Panc1 (cell line): ENCODE data around the gene VKORC1L1. TPM values are rescaled to one million over a fixed set of nuclear protein-coding genes. Genes with fewer than 3 reads are reported as not detected.

Source experiments
- ATAC-seq: fragments of 200-7000 bp; cut with Tn5 transposase; 2 replicates; pipeline ENCODE4 v1.9.1; 2020; ENCODE audit warnings: mild to moderate bottlenecking, moderate library complexity
- BruUV-seq: library from RNA; stranded (reverse); fragments of 400-500 nt; replicated peaks from 2 replicates; lab custom pipeline; 2021; lab: Mats Ljungman, UMichigan
- CTCF ChIA-PET: fragments of 300-600 bp; sonication (Branson Sonifier 250); formaldehyde crosslinking; loops from one replicate; lab custom pipeline; 2022; ENCODE audit warnings: antibody characterized with exemption; lab: Charles Lee
- POLR2A ChIA-PET: fragments of 300-600 bp; sonication (Branson Sonifier 250); formaldehyde crosslinking; loops from one replicate; lab custom pipeline; 2022; ENCODE audit warnings: antibody characterized with exemption; lab: Charles Lee
- DNase-seq: peaks from one replicate; pipeline ENCODE4 v3.0.0-alpha.2; 2010; ENCODE audit warnings: low read depth, low spot score
- H3K27ac ChIP-seq: 2 replicates; pipeline ENCODE4 v1.5.1; 2011; ENCODE audit warnings: mild to moderate bottlenecking, low read length, inconsistent platforms
- H3K27me3 ChIP-seq: fragments of 200-500 bp; sonication (Bioruptor generic); 2 replicates; pipeline ENCODE4 v1.6.0; 2014; ENCODE audit warnings: low read length, inconsistent platforms; ENCODE audit not compliant: control insufficient read depth, insufficient read depth
- H3K36me3 ChIP-seq: fragments of 200-500 bp; sonication (Bioruptor generic); 2 replicates; pipeline ENCODE4 v1.5.1; 2014; ENCODE audit warnings: inconsistent platforms, mild to moderate bottlenecking, low read length, moderate library complexity; ENCODE audit not compliant: control insufficient read depth, insufficient read depth
- H3K4me1 ChIP-seq: 2 replicates; pipeline ENCODE4 v1.5.1; 2011; ENCODE audit warnings: inconsistent platforms, mild to moderate bottlenecking, low read length, moderate library complexity; ENCODE audit not compliant: control insufficient read depth, insufficient read depth
- H3K4me3 ChIP-seq, 2 experiments: 2 replicates each; pipeline ENCODE4 v1.5.1; 2011 to 2012; ENCODE audit warnings: low read depth in 2 of 2, low read length in 2 of 2, mild to moderate bottlenecking in 2 of 2, inconsistent platforms in 1 of 2, moderate library complexity in 1 of 2
- H3K9me3 ChIP-seq: fragments of 200-500 bp; sonication (Bioruptor generic); 2 replicates; pipeline ENCODE4 v1.5.1; 2014; ENCODE audit warnings: low read depth, mild to moderate bottlenecking, inconsistent platforms, low read length, moderate library complexity; ENCODE audit not compliant: control insufficient read depth, insufficient read depth
- POLR2AphosphoS5 ChIP-seq: IDR thresholded peaks from 2 replicates; pipeline ENCODE4 v1.6.1; 2012; ENCODE audit warnings: mild to moderate bottlenecking, low read depth, low read length, moderate library complexity
- REST ChIP-seq, 2 experiments: IDR thresholded peaks; 2 replicates each; pipeline ENCODE4 v1.6.1; 2011 to 2012; ENCODE audit warnings: low read depth in 2 of 2, control low read depth in 1 of 2, low read length in 1 of 2, mild to moderate bottlenecking in 1 of 2, moderate library complexity in 1 of 2; ENCODE audit not compliant: insufficient read depth in 1 of 2
- SIN3A ChIP-seq: IDR thresholded peaks from 2 replicates; pipeline ENCODE4 v1.6.1; 2012; ENCODE audit warnings: low read depth, mild to moderate bottlenecking, low read length, moderate library complexity, borderline replicate concordance; ENCODE audit not compliant: insufficient read depth
- TCF7L2 ChIP-seq: IDR thresholded peaks from 2 replicates; pipeline ENCODE4 v1.6.1; 2011; ENCODE audit warnings: mild to moderate bottlenecking, low read depth, low read length, inconsistent platforms
- in situ Hi-C: cut with HindIII; loops from 2 replicates; pipeline ENCODE4 v1.10.0; 2016; ENCODE audit warnings: low sequenced_read_pairs, low pct_unique_long_range_greater_than_20kb
- intact Hi-C: fragments of 100-400 bp; cut with micrococcal nuclease; formaldehyde crosslinking; loops from one replicate; pipeline ENCODE4 v1.10.0; 2022; ENCODE audit not compliant: unreplicated experiment
- total RNA-seq: library from RNA; stranded (reverse); gene quantifications from one replicate; pipeline ENCODE4 v1.2.1, GENCODE V29; 2021; ENCODE audit not compliant: unreplicated experiment
- TF ChIP-seq, protein P1 (sequence below): fragments of 450-650 bp; IDR thresholded peaks from 2 replicates; pipeline ENCODE4 v1.5.1; 2017; ENCODE audit warnings: mild to moderate bottlenecking

The VKORC1L1 gene
- total RNA-seq, 1 experiment from 2014 or later = 45.5 TPM

DNA sequence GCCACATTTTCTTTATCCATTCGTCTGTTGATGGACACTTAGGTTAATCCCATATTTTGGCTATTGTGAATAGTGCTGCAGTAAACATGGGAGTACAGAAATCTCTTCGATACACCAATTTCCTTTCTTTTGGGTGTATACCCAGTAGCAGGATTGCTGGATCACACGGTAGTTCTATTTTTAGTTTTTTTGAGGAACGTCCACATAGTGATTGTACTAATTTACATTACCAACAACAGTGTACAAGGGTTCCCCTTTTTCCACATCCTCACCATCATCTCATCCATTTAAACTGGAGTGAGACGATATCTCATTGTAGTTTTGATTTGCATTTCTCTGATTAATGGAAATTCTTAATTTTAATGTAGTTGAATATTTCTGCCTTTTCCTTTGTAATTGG, 19.3 kb downstream of the VKORC1L1 start:
- Histone ChIP-seq H3K27ac (no peak overlapping the region), H3K4me3 (no peak overlapping the region), H3K27me3 (no peaks in the 10 kb centered on the region), H3K9me3 (no peaks in the 10 kb centered on the region), H3K4me1 (no peaks in the 10 kb centered on the region), H3K36me3 (no peaks in the 10 kb centered on the region)
- CTCF ChIA-PET = no interaction called here
- no peak for ATAC-seq
- BruUV-seq = no TSS peak
- no peak for TF ChIP-seq TCF7L2
- no peak for TF ChIP-seq POLR2AphosphoS5
- no peak for TF ChIP-seq SIN3A
- TF ChIP-seq, protein P1, sequence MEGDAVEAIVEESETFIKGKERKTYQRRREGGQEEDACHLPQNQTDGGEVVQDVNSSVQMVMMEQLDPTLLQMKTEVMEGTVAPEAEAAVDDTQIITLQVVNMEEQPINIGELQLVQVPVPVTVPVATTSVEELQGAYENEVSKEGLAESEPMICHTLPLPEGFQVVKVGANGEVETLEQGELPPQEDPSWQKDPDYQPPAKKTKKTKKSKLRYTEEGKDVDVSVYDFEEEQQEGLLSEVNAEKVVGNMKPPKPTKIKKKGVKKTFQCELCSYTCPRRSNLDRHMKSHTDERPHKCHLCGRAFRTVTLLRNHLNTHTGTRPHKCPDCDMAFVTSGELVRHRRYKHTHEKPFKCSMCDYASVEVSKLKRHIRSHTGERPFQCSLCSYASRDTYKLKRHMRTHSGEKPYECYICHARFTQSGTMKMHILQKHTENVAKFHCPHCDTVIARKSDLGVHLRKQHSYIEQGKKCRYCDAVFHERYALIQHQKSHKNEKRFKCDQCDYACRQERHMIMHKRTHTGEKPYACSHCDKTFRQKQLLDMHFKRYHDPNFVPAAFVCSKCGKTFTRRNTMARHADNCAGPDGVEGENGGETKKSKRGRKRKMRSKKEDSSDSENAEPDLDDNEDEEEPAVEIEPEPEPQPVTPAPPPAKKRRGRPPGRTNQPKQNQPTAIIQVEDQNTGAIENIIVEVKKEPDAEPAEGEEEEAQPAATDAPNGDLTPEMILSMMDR = no peak
- TF ChIP-seq REST (IDR thresholded peaks at IDR 0.05; ENCODE audit: insufficient read depth in 1 of 2, low read depth in 2 of 2, low read length in 1 of 2) = no peak
- DNase-seq = no peak
- intact Hi-C loops = no loop called here
- POLR2A ChIA-PET = no interaction called here
- in situ Hi-C loops = no loop called here

DNA sequence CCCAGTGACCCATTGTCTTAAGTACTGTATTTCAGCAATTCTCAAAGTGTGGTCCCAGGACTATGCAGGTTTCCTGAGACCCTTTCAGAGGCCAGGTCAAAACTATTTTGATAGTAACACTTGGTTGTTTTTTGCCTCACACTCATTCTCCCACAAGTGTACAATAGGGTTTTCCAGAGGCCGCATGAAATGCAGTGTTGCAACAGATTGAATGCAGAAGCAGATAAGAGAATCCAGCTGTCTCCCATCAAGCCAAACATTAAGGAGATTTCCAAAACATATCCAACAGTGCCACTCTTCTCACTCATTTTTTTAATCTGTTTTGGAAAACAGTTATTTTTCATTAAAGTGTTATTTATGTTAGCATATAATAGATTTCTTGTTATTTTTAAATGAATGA, 20.0 kb downstream of the VKORC1L1 start:
- Histone ChIP-seq H3K27ac (no peak overlapping the region), H3K4me1 (no peaks in the 10 kb centered on the region), H3K36me3 (no peaks in the 10 kb centered on the region), H3K4me3 (no peak overlapping the region), H3K9me3 (no peaks in the 10 kb centered on the region), H3K27me3 (no peaks in the 10 kb centered on the region)
- TF ChIP-seq TCF7L2 = no peak
- TF ChIP-seq SIN3A = no peak
- no peak for TF ChIP-seq POLR2AphosphoS5
- TF ChIP-seq, protein P1 = no peak
- ChIA-PET POLR2A (no interaction called here), CTCF (no interaction called here)
- no peak for DNase-seq
- TSS peak; percentile 30 for BruUV-seq
- no peak for ATAC-seq
- intact Hi-C loops (no loop called here), in situ Hi-C loops (no loop called here)
